ENCODE measurements around the gene MYO5A. TPM values are rescaled to one million over a fixed set of nuclear protein-coding genes. Genes with fewer than 3 reads are reported as not detected.

The MYO5A gene
- total and polyA plus RNA-seq, 2 donors: 8.7 to 10.2 TPM

GRCh38 chr15:52317022-52317421 is 211.7 kb downstream of the MYO5A start:
- DNase-seq (ENCODE audit: low read depth in 6 of 9, low spot score in 9 of 9): no peak
- H3K9me3 ChIP-seq (ENCODE audit: control insufficient read depth in 2 of 2, insufficient read depth in 1 of 2, low read length in 1 of 2): no peaks in the 10 kb centered on the region
- no peaks in the 10 kb centered on the region for H3K27me3 ChIP-seq (ENCODE audit: control insufficient read depth in 2 of 2, insufficient read depth in 1 of 2, low read length in 1 of 2)
- peaks cover 17 to 18% of the 10 kb centered on the region in 2 donors for H3K36me3 ChIP-seq (ENCODE audit: control insufficient read depth in 2 of 2, insufficient read depth in 2 of 2, low read length in 1 of 2)
- WGBS: 98% methylated on average over 2 of the region's 2 CpGs
- H3K27ac ChIP-seq (ENCODE audit: low read depth in 1 of 2, low read length in 1 of 2): no peak overlapping the region
- H3K4me1 ChIP-seq (ENCODE audit: control insufficient read depth in 2 of 2, insufficient read depth in 2 of 2, low read length in 2 of 2): no peaks in the 10 kb centered on the region
- no peak overlapping the region for H3K4me3 ChIP-seq (ENCODE audit: low read length in 2 of 2)

GRCh38 chr15:52309154-52309548 is 219.5 kb downstream of the MYO5A start:
- no peak for DNase-seq (ENCODE audit: low read depth in 6 of 9, low spot score in 9 of 9)
- no peak overlapping the region for H3K4me3 ChIP-seq (ENCODE audit: low read length in 2 of 2)
- H3K36me3 ChIP-seq (ENCODE audit: control insufficient read depth in 2 of 2, insufficient read depth in 2 of 2, low read length in 1 of 2): no peaks in the 10 kb centered on the region
- H3K27me3 ChIP-seq (ENCODE audit: control insufficient read depth in 2 of 2, insufficient read depth in 1 of 2, low read length in 1 of 2): no peaks in the 10 kb centered on the region
- WGBS: 90% methylated on average over 6 of the region's 6 CpGs
- no peaks in the 10 kb centered on the region for H3K4me1 ChIP-seq (ENCODE audit: control insufficient read depth in 2 of 2, insufficient read depth in 2 of 2, low read length in 2 of 2)
- no peak overlapping the region for H3K27ac ChIP-seq (ENCODE audit: low read depth in 1 of 2, low read length in 1 of 2)
- H3K9me3 ChIP-seq (ENCODE audit: control insufficient read depth in 2 of 2, insufficient read depth in 1 of 2, low read length in 1 of 2): no peaks in the 10 kb centered on the region

- H3K27ac ChIP-seq (ENCODE audit: low read depth in 1 of 2, low read length in 1 of 2): no peak overlapping the region
- H3K27me3 ChIP-seq (ENCODE audit: control insufficient read depth in 2 of 2, insufficient read depth in 1 of 2, low read length in 1 of 2): no peaks in the 10 kb centered on the region
- DNase-seq (ENCODE audit: low read depth in 6 of 9, low spot score in 9 of 9): no peak
- H3K36me3 ChIP-seq (ENCODE audit: control insufficient read depth in 2 of 2, insufficient read depth in 2 of 2, low read length in 1 of 2): no peaks in the 10 kb centered on the region
- no peaks in the 10 kb centered on the region for H3K9me3 ChIP-seq (ENCODE audit: control insufficient read depth in 2 of 2, insufficient read depth in 1 of 2, low read length in 1 of 2)
- no peak overlapping the region for H3K4me3 ChIP-seq (ENCODE audit: low read length in 2 of 2)
- WGBS: 91% methylated on average over 8 of the region's 8 CpGs
- no peaks in the 10 kb centered on the region for H3K4me1 ChIP-seq (ENCODE audit: control insufficient read depth in 2 of 2, insufficient read depth in 2 of 2, low read length in 2 of 2)
These were observed 220.1 kb downstream of the MYO5A start for GRCh38 chr15:52308446-52309153.

- Histone ChIP-seq H3K4me3 (ENCODE audit: low read length in 2 of 2) (no peak overlapping the region), H3K36me3 (ENCODE audit: control insufficient read depth in 2 of 2, insufficient read depth in 2 of 2, low read length in 1 of 2) (no peaks in the 10 kb centered on the region), H3K27ac (ENCODE audit: low read depth in 1 of 2, low read length in 1 of 2) (no peak overlapping the region), H3K4me1 (ENCODE audit: control insufficient read depth in 2 of 2, insufficient read depth in 2 of 2, low read length in 2 of 2) (no peaks in the 10 kb centered on the region), H3K27me3 (ENCODE audit: control insufficient read depth in 2 of 2, insufficient read depth in 1 of 2, low read length in 1 of 2) (no peaks in the 10 kb centered on the region), H3K9me3 (ENCODE audit: control insufficient read depth in 2 of 2, insufficient read depth in 1 of 2, low read length in 1 of 2) (no peaks in the 10 kb centered on the region)
- no peak for DNase-seq (ENCODE audit: low read depth in 6 of 9, low spot score in 9 of 9)
- WGBS: over 99% methylated on average over 4 of the region's 4 CpGs
These were observed 220.8 kb downstream of the MYO5A start for GRCh38 chr15:52307847-52308246.

GRCh38 chr15:52306270-52306669 is 222.4 kb downstream of the MYO5A start:
- WGBS: 42% methylated on average over 1 of the region's 1 CpG
- Histone ChIP-seq H3K4me1 (ENCODE audit: control insufficient read depth in 2 of 2, insufficient read depth in 2 of 2, low read length in 2 of 2) (no peaks in the 10 kb centered on the region), H3K27ac (ENCODE audit: low read depth in 1 of 2, low read length in 1 of 2) (no peak overlapping the region), H3K36me3 (ENCODE audit: control insufficient read depth in 2 of 2, insufficient read depth in 2 of 2, low read length in 1 of 2) (no peaks in the 10 kb centered on the region), H3K27me3 (ENCODE audit: control insufficient read depth in 2 of 2, insufficient read depth in 1 of 2, low read length in 1 of 2) (no peaks in the 10 kb centered on the region), H3K4me3 (ENCODE audit: low read length in 2 of 2) (no peak overlapping the region), H3K9me3 (ENCODE audit: control insufficient read depth in 2 of 2, insufficient read depth in 1 of 2, low read length in 1 of 2) (no peaks in the 10 kb centered on the region)
- DNase-seq (ENCODE audit: low read depth in 6 of 9, low spot score in 9 of 9): no peak

- Histone ChIP-seq H3K9me3 (ENCODE audit: control insufficient read depth in 2 of 2, insufficient read depth in 1 of 2, low read length in 1 of 2) (no peaks in the 10 kb centered on the region), H3K4me3 (ENCODE audit: low read length in 2 of 2) (no peak overlapping the region), H3K27ac (ENCODE audit: low read depth in 1 of 2, low read length in 1 of 2) (no peak overlapping the region), H3K36me3 (ENCODE audit: control insufficient read depth in 2 of 2, insufficient read depth in 2 of 2, low read length in 1 of 2) (no peaks in the 10 kb centered on the region), H3K27me3 (ENCODE audit: control insufficient read depth in 2 of 2, insufficient read depth in 1 of 2, low read length in 1 of 2) (no peaks in the 10 kb centered on the region), H3K4me1 (ENCODE audit: control insufficient read depth in 2 of 2, insufficient read depth in 2 of 2, low read length in 2 of 2) (no peaks in the 10 kb centered on the region)
- WGBS: over 99% methylated on average over 3 of the region's 3 CpGs
- no peak for DNase-seq (ENCODE audit: low read depth in 6 of 9, low spot score in 9 of 9)
These were observed 225.4 kb downstream of the MYO5A start for GRCh38 chr15:52303093-52303772.

GRCh38 chr15:52301265-52301847 is 227.3 kb downstream of the MYO5A start:
- no peak overlapping the region for H3K4me3 ChIP-seq (ENCODE audit: low read length in 2 of 2)
- H3K36me3 ChIP-seq (ENCODE audit: control insufficient read depth in 2 of 2, insufficient read depth in 2 of 2, low read length in 1 of 2): no peaks in the 10 kb centered on the region
- H3K27me3 ChIP-seq (ENCODE audit: control insufficient read depth in 2 of 2, insufficient read depth in 1 of 2, low read length in 1 of 2): peaks cover 0 to under 1% of the 10 kb centered on the region in 2 donors
- no peak overlapping the region for H3K27ac ChIP-seq (ENCODE audit: low read depth in 1 of 2, low read length in 1 of 2)
- no peak for DNase-seq (ENCODE audit: low read depth in 6 of 9, low spot score in 9 of 9)
- no peaks in the 10 kb centered on the region for H3K4me1 ChIP-seq (ENCODE audit: control insufficient read depth in 2 of 2, insufficient read depth in 2 of 2, low read length in 2 of 2)
- 94% methylated on average over 2 of the region's 2 CpGs for WGBS
- H3K9me3 ChIP-seq (ENCODE audit: control insufficient read depth in 2 of 2, insufficient read depth in 1 of 2, low read length in 1 of 2): no peaks in the 10 kb centered on the region

- DNase-seq (ENCODE audit: low read depth in 6 of 9, low spot score in 9 of 9): peak in 1 of 9 donors; percentile 25
- Histone ChIP-seq H3K27ac (ENCODE audit: low read depth in 1 of 2, low read length in 1 of 2) (no peak within 1 kb of the TSS), H3K36me3 (ENCODE audit: control insufficient read depth in 2 of 2, insufficient read depth in 2 of 2, low read length in 1 of 2) (no peaks in the 10 kb centered on the region), H3K4me3 (ENCODE audit: low read length in 2 of 2) (peak within 1 kb of the TSS; percentile 22 to 47), H3K4me1 (ENCODE audit: control insufficient read depth in 2 of 2, insufficient read depth in 2 of 2, low read length in 2 of 2) (peaks cover 4 to 6% of the 10 kb centered on the region in 2 donors), H3K9me3 (ENCODE audit: control insufficient read depth in 2 of 2, insufficient read depth in 1 of 2, low read length in 1 of 2) (no peaks in the 10 kb centered on the region), H3K27me3 (ENCODE audit: control insufficient read depth in 2 of 2, insufficient read depth in 1 of 2, low read length in 1 of 2) (peaks cover 16 to 20% of the 10 kb centered on the region in 2 donors)
- WGBS: under 1% methylated on average over 65 of the region's 65 CpGs
These were observed 233.2 kb downstream of the MYO5A start, which contains the start of gene MYO5C for GRCh38 chr15:52295421-52296001. Gene MYO5C (minus strand): TSS chr15:52295804. CDS start chr15:52295636, 168 bp downstream.

Measured in thymus (tissue), 11 donors.